Omental fat pad (tissue), 4 donors: ENCODE results near the gene CLDN6. TPM values are rescaled to one million over a fixed set of nuclear protein-coding genes. Genes with fewer than 3 reads are reported as not detected.

ENCODE experiments used
- ATAC-seq: fragments of 150-250 bp; one replicate; pipeline ENCODE4 v1.9.1; 2016; ENCODE audit warnings: mild to moderate bottlenecking, moderate library complexity; ENCODE audit not compliant: low FRiP score
- DNase-seq: peaks from one replicate; pipeline ENCODE4 v3.0.0-alpha.2; 2019; ENCODE audit warnings: low spot score
- CTCF ChIP-seq, 3 donors: fragments of 450-650 bp; IDR thresholded peaks; one replicate each; pipeline ENCODE4 v1.5.1; 2016 to 2017; ENCODE audit warnings: antibody characterized with exemption in 3 of 3, mild to moderate bottlenecking in 3 of 3, moderate library complexity in 2 of 3
- total RNA-seq, 4 donors: library from RNA; depleted of rRNA; stranded (reverse); fragments of >200 nt; gene quantifications; one replicate each; pipeline ENCODE4 v1.1.0, GENCODE V29; 2016

Gene CLDN6
- total RNA-seq, 4 donors from 2014 or later: not detected

GRCh38 chr16:2991566-2992261, 26.3 kb downstream of the CLDN6 start:
- ATAC-seq (no peak), DNase-seq (no peak)
- no peak for TF ChIP-seq CTCF (IDR thresholded peaks at IDR 0.05)

GRCh38 chr16:2990891-2991290, 27.1 kb downstream of the CLDN6 start:
- TF ChIP-seq CTCF (IDR thresholded peaks at IDR 0.05): no peak
- ATAC-seq: no peak
- no peak for DNase-seq

- no peak for TF ChIP-seq CTCF (IDR thresholded peaks at IDR 0.05)
- ATAC-seq (no peak), DNase-seq (no peak)
These were observed 29.3 kb downstream of the CLDN6 start for GRCh38 chr16:2988590-2989099.

GRCh38 chr16:2987833-2988232, 30.1 kb downstream of the CLDN6 start:
- TF ChIP-seq CTCF (IDR thresholded peaks at IDR 0.05): no peak
- no peak for DNase-seq
- no peak for ATAC-seq

GRCh38 chr16:2987286-2987685, 30.7 kb downstream of the CLDN6 start:
- no peak for DNase-seq
- no peak for TF ChIP-seq CTCF (IDR thresholded peaks at IDR 0.05)
- ATAC-seq: no peak

- ATAC-seq: no peak
- TF ChIP-seq CTCF (IDR thresholded peaks at IDR 0.05): no peak
- no peak for DNase-seq
These were observed 31.3 kb downstream of the CLDN6 start for GRCh38 chr16:2986623-2987188.

GRCh38 chr16:2985893-2986355, 32.1 kb downstream of the CLDN6 start:
- ATAC-seq: no peak
- TF ChIP-seq CTCF (IDR thresholded peaks at IDR 0.05): no peak
- no peak for DNase-seq
